Activated naive CD8-positive, alpha-beta T cell treated with anti-CD3 and anti-CD28 coated beads for 36 hours (primary cell): Measurements from ENCODE around the gene AOC3. TPM values are rescaled to one million over a fixed set of nuclear protein-coding genes. Genes with fewer than 3 reads are reported as not detected.

Experiments
- DNase-seq: peaks from one replicate; pipeline ENCODE4 v3.0.0; 2021
- H3K27ac Mint-ChIP-seq: one replicate; pipeline ENCODE4 v1.8.0; 2022; ENCODE audit warnings: mild to moderate bottlenecking, moderate library complexity, mixed read lengths
- H3K27me3 Mint-ChIP-seq: one replicate; pipeline ENCODE4 v1.8.0; 2022; ENCODE audit warnings: mild to moderate bottlenecking, mixed read lengths
- H3K36me3 Mint-ChIP-seq: one replicate; pipeline ENCODE4 v1.8.0; 2021; ENCODE audit warnings: mild to moderate bottlenecking, mixed read lengths
- H3K4me1 Mint-ChIP-seq: one replicate; pipeline ENCODE4 v1.8.0; 2021; ENCODE audit warnings: mixed read lengths
- H3K4me3 Mint-ChIP-seq: one replicate; pipeline ENCODE4 v1.8.0; 2022; ENCODE audit warnings: mild to moderate bottlenecking, moderate library complexity, mixed read lengths
- H3K9me3 Mint-ChIP-seq: one replicate; pipeline ENCODE4 v1.8.0; 2022; ENCODE audit warnings: mixed read lengths
- total RNA-seq, 2 experiments: library from RNA; stranded (reverse); gene quantifications; one replicate each; pipeline ENCODE4 v1.2.3, GENCODE V29; 2021

AOC3 gene, protein sequence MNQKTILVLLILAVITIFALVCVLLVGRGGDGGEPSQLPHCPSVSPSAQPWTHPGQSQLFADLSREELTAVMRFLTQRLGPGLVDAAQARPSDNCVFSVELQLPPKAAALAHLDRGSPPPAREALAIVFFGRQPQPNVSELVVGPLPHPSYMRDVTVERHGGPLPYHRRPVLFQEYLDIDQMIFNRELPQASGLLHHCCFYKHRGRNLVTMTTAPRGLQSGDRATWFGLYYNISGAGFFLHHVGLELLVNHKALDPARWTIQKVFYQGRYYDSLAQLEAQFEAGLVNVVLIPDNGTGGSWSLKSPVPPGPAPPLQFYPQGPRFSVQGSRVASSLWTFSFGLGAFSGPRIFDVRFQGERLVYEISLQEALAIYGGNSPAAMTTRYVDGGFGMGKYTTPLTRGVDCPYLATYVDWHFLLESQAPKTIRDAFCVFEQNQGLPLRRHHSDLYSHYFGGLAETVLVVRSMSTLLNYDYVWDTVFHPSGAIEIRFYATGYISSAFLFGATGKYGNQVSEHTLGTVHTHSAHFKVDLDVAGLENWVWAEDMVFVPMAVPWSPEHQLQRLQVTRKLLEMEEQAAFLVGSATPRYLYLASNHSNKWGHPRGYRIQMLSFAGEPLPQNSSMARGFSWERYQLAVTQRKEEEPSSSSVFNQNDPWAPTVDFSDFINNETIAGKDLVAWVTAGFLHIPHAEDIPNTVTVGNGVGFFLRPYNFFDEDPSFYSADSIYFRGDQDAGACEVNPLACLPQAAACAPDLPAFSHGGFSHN
- 1 to 10 TPM; 1.2 to 1.5 TPM for total RNA-seq

DNA sequence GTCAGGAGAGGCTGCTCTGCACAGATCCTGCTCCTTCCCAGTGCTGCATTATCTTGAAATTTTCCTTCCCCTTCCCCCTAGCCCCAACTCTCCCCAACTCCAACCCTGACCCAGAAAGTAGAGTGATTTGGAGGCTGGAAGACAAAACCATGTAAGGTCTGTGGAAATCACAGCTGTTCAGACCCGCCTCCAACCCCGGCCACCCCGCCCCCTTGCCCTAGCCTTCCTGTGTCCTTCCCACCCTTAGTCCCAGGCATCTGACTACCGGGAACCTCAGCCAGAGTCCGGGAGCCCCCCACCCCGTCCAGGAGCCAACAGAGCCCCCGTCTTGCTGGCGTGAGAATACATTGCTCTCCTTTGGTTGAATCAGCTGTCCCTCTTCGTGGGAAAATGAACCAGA is at the start of gene AOC3:
TSS of gene AOC3 (plus strand) at position 246 of the 400 bp plus-strand sequence. CDS start at position 391, 145 bp downstream.
- Mint-ChIP-seq H3K4me1 (peaks cover 13% of the 10 kb centered on the region), H3K9me3 (no peaks in the 10 kb centered on the region), H3K4me3 (no peak within 1 kb of the TSS), H3K27ac (no peak within 1 kb of the TSS), H3K36me3 (peaks cover 1% of the 10 kb centered on the region), H3K27me3 (no peaks in the 10 kb centered on the region)
- no peak for DNase-seq

- Mint-ChIP-seq H3K36me3 (peaks cover 2% of the 10 kb centered on the region), H3K27me3 (no peaks in the 10 kb centered on the region), H3K4me1 (peaks cover 4% of the 10 kb centered on the region), H3K9me3 (peaks cover 4% of the 10 kb centered on the region), H3K4me3 (no peak overlapping the region), H3K27ac (no peak overlapping the region)
- no peak for DNase-seq
These were observed 47.7 kb upstream of the AOC3 start for GRCh38 chr17:42803074-42803883.

DNA sequence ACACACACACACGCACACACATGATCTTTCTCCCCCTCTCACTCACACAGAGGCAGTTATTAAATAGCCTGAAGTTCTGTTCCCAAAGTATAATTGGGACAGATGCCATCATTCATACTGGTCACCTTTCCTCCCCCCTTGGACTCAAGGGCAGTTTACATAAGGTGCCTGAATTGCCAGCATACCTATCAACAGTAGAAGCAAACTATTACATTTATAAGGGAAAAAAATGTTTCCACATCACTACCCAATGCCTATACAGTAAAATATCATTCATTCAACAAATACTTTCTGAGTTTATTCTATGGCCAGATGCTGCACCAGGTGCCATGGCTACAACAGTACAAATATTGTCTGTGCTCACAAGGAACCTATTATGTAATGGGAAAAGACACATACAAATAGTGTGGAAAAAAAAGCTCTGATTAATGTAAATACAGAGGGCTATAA is 46.1 kb upstream of the AOC3 start:
- no peaks in the 10 kb centered on the region for H3K27me3 Mint-ChIP-seq
- no peak overlapping the region for H3K27ac Mint-ChIP-seq
- no peaks in the 10 kb centered on the region for H3K4me1 Mint-ChIP-seq
- H3K9me3 Mint-ChIP-seq: no peaks in the 10 kb centered on the region
- no peak for DNase-seq
- no peak overlapping the region for H3K4me3 Mint-ChIP-seq
- peaks cover 3% of the 10 kb centered on the region for H3K36me3 Mint-ChIP-seq

DNA sequence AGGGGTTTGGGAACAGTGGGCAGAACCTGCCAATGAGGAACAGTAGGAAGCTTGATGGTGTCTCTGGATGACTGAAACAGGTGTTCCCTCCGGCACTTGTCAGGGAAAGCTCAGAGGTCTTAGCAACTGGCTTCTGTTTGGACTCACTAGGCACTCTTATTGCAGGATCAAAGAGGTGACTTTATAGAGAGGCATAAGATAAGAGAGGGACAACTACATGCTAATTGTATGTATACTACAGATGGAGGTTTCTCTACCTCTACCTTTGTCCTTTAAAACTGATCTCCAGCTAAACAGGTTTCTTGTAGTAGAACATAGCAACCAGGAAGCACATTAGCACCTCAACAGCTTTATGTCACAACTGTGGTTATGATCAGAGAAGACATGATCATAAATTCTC is 44.8 kb upstream of the AOC3 start:
- Mint-ChIP-seq H3K27me3 (no peaks in the 10 kb centered on the region), H3K9me3 (no peaks in the 10 kb centered on the region), H3K4me3 (no peak overlapping the region), H3K36me3 (peaks cover 9% of the 10 kb centered on the region), H3K4me1 (no peaks in the 10 kb centered on the region), H3K27ac (no peak overlapping the region)
- DNase-seq: no peak

DNA sequence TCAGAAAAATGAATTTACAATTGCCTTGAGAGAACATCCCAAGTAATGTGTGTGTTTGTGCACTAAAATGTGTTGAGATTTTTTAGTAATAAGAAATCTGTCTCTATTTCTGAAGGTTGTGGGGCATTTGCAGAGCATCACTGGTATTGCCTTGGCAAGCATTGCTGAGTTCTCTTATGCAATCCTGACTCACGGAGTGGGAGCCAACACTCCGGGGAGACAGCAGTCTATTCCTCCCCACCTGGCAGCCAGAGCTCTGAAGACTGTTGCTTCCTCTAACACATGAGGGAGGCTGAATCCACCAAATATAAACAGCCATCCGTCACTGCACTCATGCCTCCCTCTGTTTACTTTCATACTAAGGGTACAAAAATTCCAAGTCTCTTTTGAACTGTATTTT is 41.7 kb upstream of the AOC3 start:
- no peak for DNase-seq
- Mint-ChIP-seq H3K9me3 (no peaks in the 10 kb centered on the region), H3K4me3 (no peak overlapping the region), H3K36me3 (peaks cover 12% of the 10 kb centered on the region), H3K27ac (no peak overlapping the region), H3K27me3 (no peaks in the 10 kb centered on the region), H3K4me1 (no peaks in the 10 kb centered on the region)

- Mint-ChIP-seq H3K9me3 (no peaks in the 10 kb centered on the region), H3K36me3 (peaks cover 27% of the 10 kb centered on the region), H3K4me1 (peaks cover 2% of the 10 kb centered on the region), H3K27ac (no peak overlapping the region), H3K27me3 (no peaks in the 10 kb centered on the region), H3K4me3 (no peak overlapping the region)
- DNase-seq: no peak
These were observed 36.2 kb upstream of the AOC3 start for GRCh38 chr17:42814633-42815399.

DNA sequence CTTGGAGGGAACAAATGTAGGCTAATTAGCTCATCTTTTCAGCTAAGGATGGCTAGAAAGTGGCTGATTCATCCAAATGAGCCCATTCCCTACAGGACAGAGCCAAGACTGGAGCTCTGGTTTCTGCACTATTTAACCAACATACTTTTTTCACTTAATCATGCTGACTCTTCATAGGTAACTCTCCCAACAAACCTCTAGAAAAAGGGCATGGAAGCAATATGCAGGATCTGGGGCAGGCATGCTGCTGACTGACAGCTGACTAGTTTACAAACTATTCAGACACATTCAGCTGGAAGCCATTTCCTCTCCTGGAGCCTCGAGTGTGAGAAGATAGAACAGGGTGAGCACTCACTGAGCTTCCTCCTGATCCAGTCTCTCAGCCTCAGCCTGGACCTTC is 33.1 kb upstream of the AOC3 start:
- Mint-ChIP-seq H3K9me3 (no peaks in the 10 kb centered on the region), H3K36me3 (peaks cover 28% of the 10 kb centered on the region), H3K27ac (no peak overlapping the region), H3K4me1 (peaks cover 13% of the 10 kb centered on the region), H3K4me3 (no peak overlapping the region), H3K27me3 (no peaks in the 10 kb centered on the region)
- no peak for DNase-seq

GRCh38 chr17:42818379-42818778 is 32.6 kb upstream of the AOC3 start:
- no peak overlapping the region for H3K4me3 Mint-ChIP-seq
- no peaks in the 10 kb centered on the region for H3K9me3 Mint-ChIP-seq
- peaks cover 14% of the 10 kb centered on the region for H3K4me1 Mint-ChIP-seq
- H3K27ac Mint-ChIP-seq: no peak overlapping the region
- H3K36me3 Mint-ChIP-seq: peaks cover 29% of the 10 kb centered on the region
- no peaks in the 10 kb centered on the region for H3K27me3 Mint-ChIP-seq
- DNase-seq: no peak

- peaks cover 28% of the 10 kb centered on the region for H3K36me3 Mint-ChIP-seq
- H3K27ac Mint-ChIP-seq: no peak overlapping the region
- peaks cover 19% of the 10 kb centered on the region for H3K4me1 Mint-ChIP-seq
- H3K27me3 Mint-ChIP-seq: no peaks in the 10 kb centered on the region
- no peaks in the 10 kb centered on the region for H3K9me3 Mint-ChIP-seq
- no peak overlapping the region for H3K4me3 Mint-ChIP-seq
- peak; percentile 66 for DNase-seq
These were observed 31.0 kb upstream of the AOC3 start for GRCh38 chr17:42819939-42820535.

DNA sequence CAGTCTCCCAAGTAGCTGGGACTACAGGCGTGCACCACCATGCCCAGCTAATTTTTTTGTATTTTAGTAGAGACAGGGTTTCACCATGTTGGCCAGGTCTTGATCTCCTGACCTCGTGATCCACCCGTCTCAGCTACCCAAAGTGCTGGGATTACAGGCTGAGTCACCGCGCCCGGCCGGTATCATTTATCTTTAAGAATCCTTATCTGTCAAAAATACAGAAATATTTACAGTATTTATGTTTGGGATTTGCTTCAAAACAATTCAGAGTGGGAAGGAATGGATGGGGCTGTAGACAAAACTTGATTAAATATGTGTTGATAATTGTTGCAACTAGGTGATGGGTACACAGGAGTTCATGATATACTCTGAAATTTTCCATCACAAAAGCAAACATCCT is 29.8 kb upstream of the AOC3 start:
- Mint-ChIP-seq H3K36me3 (peaks cover 25% of the 10 kb centered on the region), H3K4me1 (peaks cover 21% of the 10 kb centered on the region), H3K27me3 (no peaks in the 10 kb centered on the region), H3K27ac (no peak overlapping the region), H3K9me3 (no peaks in the 10 kb centered on the region), H3K4me3 (no peak overlapping the region)
- DNase-seq: no peak

- H3K4me1 Mint-ChIP-seq: peaks cover 18% of the 10 kb centered on the region
- H3K27me3 Mint-ChIP-seq: no peaks in the 10 kb centered on the region
- no peak overlapping the region for H3K27ac Mint-ChIP-seq
- no peaks in the 10 kb centered on the region for H3K9me3 Mint-ChIP-seq
- peaks cover 8% of the 10 kb centered on the region for H3K36me3 Mint-ChIP-seq
- H3K4me3 Mint-ChIP-seq: no peak overlapping the region
- DNase-seq: no peak
These were observed 23.5 kb upstream of the AOC3 start for GRCh38 chr17:42827472-42827871.

GRCh38 chr17:42830971-42831370 is 20.0 kb upstream of the AOC3 start:
- no peak overlapping the region for H3K27ac Mint-ChIP-seq
- H3K36me3 Mint-ChIP-seq: peaks cover 16% of the 10 kb centered on the region
- H3K9me3 Mint-ChIP-seq: no peaks in the 10 kb centered on the region
- H3K4me1 Mint-ChIP-seq: peaks cover 19% of the 10 kb centered on the region
- DNase-seq: no peak
- no peaks in the 10 kb centered on the region for H3K27me3 Mint-ChIP-seq
- H3K4me3 Mint-ChIP-seq: no peak overlapping the region

DNA sequence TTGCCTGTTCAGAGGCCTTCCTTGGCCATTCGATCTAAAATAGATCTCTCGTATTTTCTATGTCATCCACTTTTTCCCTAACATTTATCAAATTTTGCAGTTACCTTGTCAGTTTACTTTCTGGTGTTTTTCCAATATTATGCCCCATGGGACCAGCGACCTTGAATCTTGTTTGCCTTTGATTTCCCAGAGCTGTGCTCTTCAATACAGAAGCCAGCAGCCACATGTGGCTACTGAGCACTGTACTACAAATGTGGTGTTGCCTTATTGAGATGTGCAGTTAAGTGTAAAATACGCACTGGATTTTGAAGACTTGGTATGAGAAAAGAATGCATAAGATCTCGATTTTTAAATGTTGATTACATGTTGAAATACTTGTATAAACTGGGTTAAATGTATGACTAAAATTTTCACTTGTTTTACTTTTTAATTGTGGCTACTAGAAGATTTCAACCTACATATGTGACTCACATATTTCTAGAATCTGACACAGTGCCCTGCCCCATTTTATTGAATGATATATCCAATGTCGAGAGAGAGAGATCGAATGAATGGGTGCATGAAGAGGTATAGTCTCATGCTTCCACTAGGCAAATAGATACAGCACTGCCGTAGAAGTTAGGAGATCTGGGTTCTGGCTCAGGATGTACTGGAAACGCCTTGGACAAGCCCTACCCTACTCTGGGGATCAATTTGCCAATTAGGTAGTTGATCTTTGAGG is 18.6 kb upstream of the AOC3 start:
- Mint-ChIP-seq H3K4me3 (peak overlapping the region; percentile 93), H3K27me3 (no peaks in the 10 kb centered on the region), H3K36me3 (peaks cover 21% of the 10 kb centered on the region), H3K9me3 (no peaks in the 10 kb centered on the region), H3K4me1 (peaks cover 19% of the 10 kb centered on the region), H3K27ac (peak overlapping the region; percentile 99)
- no peak for DNase-seq
